HepG2 (cell line): ENCODE data around the gene SLC2A8. TPM values are rescaled to one million over a fixed set of nuclear protein-coding genes. Genes with fewer than 3 reads are reported as not detected.
A peak's percentile ranks its signal among the peaks of the same experiment; 100 is the strongest.

ENCODE experiments used
- ADNP ChIP-seq: sonication (generic); formaldehyde crosslinking; IDR thresholded peaks from 2 replicates; pipeline ENCODE4 v1.4.0; 2020; ENCODE audit warnings: missing genetic modification reagents
- CBFB ChIP-seq: sonication (generic); formaldehyde crosslinking; IDR thresholded peaks from 2 replicates; pipeline ENCODE4 v1.4.0; 2020; ENCODE audit warnings: missing genetic modification reagents
- GABPA ChIP-seq, 2 experiments: IDR thresholded peaks; 2 replicates each; pipeline ENCODE4 v1.6.1; 2011 to 2016; ENCODE audit warnings: low read depth in 2 of 2, low read length in 1 of 2, missing biosample characterization in 1 of 2, missing genetic modification characterization in 1 of 2
- HOXA7 ChIP-seq: sonication (generic); formaldehyde crosslinking; IDR thresholded peaks from 2 replicates; pipeline ENCODE4 v1.8.1; 2022; ENCODE audit warnings: mild to moderate bottlenecking, missing genetic modification reagents, moderate library complexity
- IRX3 ChIP-seq: sonication (generic); formaldehyde crosslinking; IDR thresholded peaks from 2 replicates; pipeline ENCODE4 v1.8.1; 2023; ENCODE audit warnings: mild to moderate bottlenecking, low read depth, missing genetic modification reagents, borderline replicate concordance
- NFE2L2 ChIP-seq: fragments of 150-350 bp; IDR thresholded peaks from 2 replicates; pipeline ENCODE4 v1.6.1; 2014; ENCODE audit warnings: low read length
- PAWR ChIP-seq: sonication (generic); formaldehyde crosslinking; IDR thresholded peaks from 2 replicates; pipeline ENCODE4 v1.4.0; 2020; ENCODE audit warnings: missing genetic modification reagents, mild to moderate bottlenecking, borderline replicate concordance
- PHB2 ChIP-seq: fragments of 450-650 bp; IDR thresholded peaks from 2 replicates; pipeline ENCODE4 v1.6.1; 2018; ENCODE audit not compliant: partially characterized antibody
- PPARG ChIP-seq: conservative IDR thresholded peaks from 2 replicates; pipeline ENCODE4 v1.6.1; 2016; ENCODE audit warnings: missing biosample characterization, missing genetic modification reagents
- SNAI1 ChIP-seq: sonication (generic); formaldehyde crosslinking; IDR thresholded peaks from 2 replicates; pipeline ENCODE4 v1.5.0; 2020; ENCODE audit warnings: mild to moderate bottlenecking, missing genetic modification reagents, borderline replicate concordance
- STAG1 ChIP-seq: sonication (generic); formaldehyde crosslinking; IDR thresholded peaks from 2 replicates; pipeline ENCODE4 v1.4.0; 2020; ENCODE audit warnings: missing genetic modification reagents
- TEAD3 ChIP-seq: optimal IDR thresholded peaks from 2 replicates; pipeline ENCODE3; 2016; ENCODE audit warnings: borderline replicate concordance
- ZNF138 ChIP-seq: sonication (generic); formaldehyde crosslinking; IDR thresholded peaks from 2 replicates; pipeline ENCODE4 v1.5.0; 2020; ENCODE audit warnings: mild to moderate bottlenecking, low read depth, missing genetic modification reagents
- ZNF160 ChIP-seq: sonication (generic); formaldehyde crosslinking; IDR thresholded peaks from 2 replicates; pipeline ENCODE4 v1.8.0; 2022; ENCODE audit warnings: mild to moderate bottlenecking, inconsistent platforms, missing genetic modification reagents
- ZNF329 ChIP-seq: sonication (generic); formaldehyde crosslinking; IDR thresholded peaks from 2 replicates; pipeline ENCODE4 v1.9.0; 2021; ENCODE audit warnings: low read depth, mild to moderate bottlenecking, missing genetic modification reagents
- ZNF530 ChIP-seq: sonication (generic); formaldehyde crosslinking; IDR thresholded peaks from 2 replicates; pipeline ENCODE4 v1.5.0; 2020; ENCODE audit warnings: low read depth, mild to moderate bottlenecking, missing genetic modification reagents
- ZSCAN20 ChIP-seq: sonication (generic); formaldehyde crosslinking; IDR thresholded peaks from 2 replicates; pipeline ENCODE4 v1.4.0; 2020; ENCODE audit warnings: missing genetic modification reagents, mild to moderate bottlenecking, borderline replicate concordance
- polyA plus RNA-seq, 8 experiments: library from polyadenylated mRNA; depleted of rRNA in 3 of 8; stranded (reverse) in 7 of 8; unstranded in 1 of 8; fragments of >200 nt; fragmentation: Illumina TruSeq in 4 of 8; extraction: Trizol in 4 of 8; gene quantifications; 2 replicates each; pipeline versions ENCODE4 v1.2.1 to v1.2.3, GENCODE V29; 2011 to 2016; ENCODE audit warnings: low read depth in 4 of 8, missing spikeins in 1 of 8, mixed read lengths in 1 of 8; ENCODE audit not compliant: insufficient read depth in 1 of 8
- total RNA-seq, 5 experiments: library from RNA; depleted of rRNA; stranded (reverse); fragments of >200 nt; fragmentation: Illumina TruSeq; extraction: Trizol; gene quantifications; 2 replicates each; pipeline ENCODE4 v1.2.3, GENCODE V29; 2016; ENCODE audit warnings: low read depth in 1 of 5
- TF ChIP-seq, protein P1 (sequence below): sonication (generic); formaldehyde crosslinking; IDR thresholded peaks from 2 replicates; pipeline ENCODE4 v1.5.0; 2020; ENCODE audit warnings: missing genetic modification reagents, mild to moderate bottlenecking, borderline replicate concordance
- TF ChIP-seq, protein P2 (sequence below): sonication (generic); formaldehyde crosslinking; IDR thresholded peaks from 2 replicates; pipeline ENCODE4 v1.5.1; 2020; ENCODE audit warnings: mild to moderate bottlenecking, moderate library complexity, missing genetic modification reagents
- TF ChIP-seq, protein P3 (sequence below): sonication (generic); formaldehyde crosslinking; IDR thresholded peaks from 2 replicates; pipeline ENCODE4 v1.8.1; 2023; ENCODE audit warnings: mild to moderate bottlenecking, missing genetic modification reagents, borderline replicate concordance
- TF ChIP-seq, protein P4 (sequence below): sonication (generic); formaldehyde crosslinking; IDR thresholded peaks from 2 replicates; pipeline ENCODE4 v1.9.0; 2021; ENCODE audit warnings: missing genetic modification reagents, mild to moderate bottlenecking, borderline replicate concordance
- TF ChIP-seq, protein P5 (sequence below): sonication (generic); formaldehyde crosslinking; IDR thresholded peaks from 2 replicates; pipeline ENCODE4 v1.8.0; 2022; ENCODE audit warnings: missing genetic modification reagents, mild to moderate bottlenecking, inconsistent platforms, borderline replicate concordance
- TF ChIP-seq, protein P6 (sequence below): sonication (generic); formaldehyde crosslinking; IDR thresholded peaks from 2 replicates; pipeline ENCODE4 v1.5.1; 2020; ENCODE audit warnings: missing genetic modification reagents, mild to moderate bottlenecking, borderline replicate concordance

Gene SLC2A8
- total and polyA plus RNA-seq, 2 of the 13 experiments (the other 11 are each of a cell fraction or from before 2014, with no cell fraction given), result 22.6 to 48.6 TPM

DNA sequence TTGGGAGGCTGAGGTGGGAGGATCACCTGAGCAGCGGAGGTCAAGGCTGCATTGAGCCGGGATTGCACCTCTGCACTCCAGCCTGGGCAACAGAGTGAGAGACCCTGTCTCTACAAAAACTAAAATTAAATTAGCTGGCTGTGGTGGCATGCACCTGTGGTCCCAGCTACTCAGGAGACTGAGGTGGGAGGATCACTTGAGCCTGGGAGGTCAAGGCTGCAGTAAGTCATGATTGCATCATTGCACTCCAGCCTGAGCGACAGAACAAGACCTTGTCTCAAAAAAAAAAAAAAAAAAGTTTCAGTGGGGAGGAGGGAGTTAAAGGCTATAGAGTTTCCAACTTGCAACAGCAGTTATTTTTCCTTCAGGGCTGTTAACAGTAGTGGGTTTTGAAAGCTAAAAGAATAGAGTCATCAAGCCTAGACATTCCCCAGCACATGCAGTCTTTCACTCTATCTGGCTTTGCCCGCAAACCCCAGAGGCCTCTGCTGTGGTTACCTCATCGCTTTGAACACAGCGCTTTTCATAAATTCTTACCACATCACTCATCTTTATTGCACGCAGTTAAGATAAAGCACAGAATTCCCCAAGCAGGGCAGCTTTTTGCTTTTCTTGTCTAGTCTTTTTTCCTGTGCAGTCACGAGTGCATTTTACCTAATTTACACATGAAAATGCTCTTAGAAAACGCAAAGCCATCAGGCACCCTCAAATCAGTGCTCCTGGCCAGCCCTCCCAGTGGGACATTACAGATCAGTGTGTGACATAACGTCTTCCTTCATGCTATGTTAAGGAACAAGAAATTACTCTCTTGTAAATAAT lies 8.7 kb upstream of the SLC2A8 start (continued):
- TF ChIP-seq ADNP (no peak), ZNF530 (no peak), ZSCAN20 (no peak), ZNF138 (CRISPR knock-in tag) (no peak), STAG1 (CRISPR knock-in tag) (no peak), IRX3 (CRISPR knock-in tag) (no peak), SNAI1 (CRISPR knock-in tag) (no peak), NFE2L2 (no peak), HOXA7 (CRISPR knock-in tag) (no peak), ZNF329 (CRISPR knock-in tag) (no peak), CBFB (CRISPR knock-in tag) (peak; percentile 92; the same call in 1 of the 2 replicates), TEAD3 (CRISPR knock-in tag) (peak; percentile 64), GABPA (IDR thresholded peaks at IDR 0.05; ENCODE audit: low read depth, low read length) (no peak), GABPA (CRISPR knock-in tag; IDR thresholded peaks at IDR 0.05; ENCODE audit: low read depth) (no peak), ZNF160 (CRISPR knock-in tag) (no peak), PAWR (CRISPR knock-in tag) (no peak), PHB2 (no peak), PPARG (CRISPR knock-in tag) (peak; percentile 53)
- TF ChIP-seq, protein P1, sequence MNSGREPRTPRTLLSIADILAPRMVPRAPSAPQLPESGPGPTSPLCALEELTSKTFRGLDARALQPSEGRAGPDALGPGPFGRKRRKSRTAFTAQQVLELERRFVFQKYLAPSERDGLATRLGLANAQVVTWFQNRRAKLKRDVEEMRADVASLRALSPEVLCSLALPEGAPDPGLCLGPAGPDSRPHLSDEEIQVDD (CRISPR knock-in tag), result no peak
- TF ChIP-seq, protein P2, sequence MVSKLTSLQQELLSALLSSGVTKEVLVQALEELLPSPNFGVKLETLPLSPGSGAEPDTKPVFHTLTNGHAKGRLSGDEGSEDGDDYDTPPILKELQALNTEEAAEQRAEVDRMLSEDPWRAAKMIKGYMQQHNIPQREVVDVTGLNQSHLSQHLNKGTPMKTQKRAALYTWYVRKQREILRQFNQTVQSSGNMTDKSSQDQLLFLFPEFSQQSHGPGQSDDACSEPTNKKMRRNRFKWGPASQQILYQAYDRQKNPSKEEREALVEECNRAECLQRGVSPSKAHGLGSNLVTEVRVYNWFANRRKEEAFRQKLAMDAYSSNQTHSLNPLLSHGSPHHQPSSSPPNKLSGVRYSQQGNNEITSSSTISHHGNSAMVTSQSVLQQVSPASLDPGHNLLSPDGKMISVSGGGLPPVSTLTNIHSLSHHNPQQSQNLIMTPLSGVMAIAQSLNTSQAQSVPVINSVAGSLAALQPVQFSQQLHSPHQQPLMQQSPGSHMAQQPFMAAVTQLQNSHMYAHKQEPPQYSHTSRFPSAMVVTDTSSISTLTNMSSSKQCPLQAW (CRISPR knock-in tag), result no peak
- TF ChIP-seq, protein P3, sequence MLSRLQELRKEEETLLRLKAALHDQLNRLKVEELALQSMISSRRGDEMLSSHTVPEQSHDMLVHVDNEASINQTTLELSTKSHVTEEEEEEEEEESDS (CRISPR knock-in tag), result no peak
- TF ChIP-seq, protein P4, sequence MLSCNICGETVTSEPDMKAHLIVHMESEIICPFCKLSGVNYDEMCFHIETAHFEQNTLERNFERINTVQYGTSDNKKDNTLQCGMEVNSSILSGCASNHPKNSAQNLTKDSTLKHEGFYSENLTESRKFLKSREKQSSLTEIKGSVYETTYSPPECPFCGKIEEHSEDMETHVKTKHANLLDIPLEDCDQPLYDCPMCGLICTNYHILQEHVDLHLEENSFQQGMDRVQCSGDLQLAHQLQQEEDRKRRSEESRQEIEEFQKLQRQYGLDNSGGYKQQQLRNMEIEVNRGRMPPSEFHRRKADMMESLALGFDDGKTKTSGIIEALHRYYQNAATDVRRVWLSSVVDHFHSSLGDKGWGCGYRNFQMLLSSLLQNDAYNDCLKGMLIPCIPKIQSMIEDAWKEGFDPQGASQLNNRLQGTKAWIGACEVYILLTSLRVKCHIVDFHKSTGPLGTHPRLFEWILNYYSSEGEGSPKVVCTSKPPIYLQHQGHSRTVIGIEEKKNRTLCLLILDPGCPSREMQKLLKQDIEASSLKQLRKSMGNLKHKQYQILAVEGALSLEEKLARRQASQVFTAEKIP (CRISPR knock-in tag), result no peak
- TF ChIP-seq, protein P5, sequence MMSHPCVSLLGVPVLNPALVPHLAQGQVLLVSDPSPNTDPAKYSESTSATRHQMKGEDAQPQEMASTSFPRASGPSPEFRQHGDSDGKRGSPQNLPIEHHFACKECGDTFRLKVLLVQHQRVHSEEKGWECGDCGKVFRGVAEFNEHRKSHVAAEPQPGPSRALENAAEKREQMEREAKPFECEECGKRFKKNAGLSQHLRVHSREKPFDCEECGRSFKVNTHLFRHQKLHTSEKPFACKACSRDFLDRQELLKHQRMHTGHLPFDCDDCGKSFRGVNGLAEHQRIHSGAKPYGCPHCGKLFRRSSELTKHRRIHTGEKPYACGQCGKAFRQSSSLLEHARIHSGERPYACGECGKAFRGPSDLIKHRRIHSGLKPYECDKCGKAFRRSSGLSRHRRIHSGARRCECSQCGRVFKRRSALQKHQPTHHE (CRISPR knock-in tag), result no peak
- TF ChIP-seq, protein P6, sequence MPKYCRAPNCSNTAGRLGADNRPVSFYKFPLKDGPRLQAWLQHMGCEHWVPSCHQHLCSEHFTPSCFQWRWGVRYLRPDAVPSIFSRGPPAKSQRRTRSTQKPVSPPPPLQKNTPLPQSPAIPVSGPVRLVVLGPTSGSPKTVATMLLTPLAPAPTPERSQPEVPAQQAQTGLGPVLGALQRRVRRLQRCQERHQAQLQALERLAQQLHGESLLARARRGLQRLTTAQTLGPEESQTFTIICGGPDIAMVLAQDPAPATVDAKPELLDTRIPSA (CRISPR knock-in tag), result no peak
